A549 (cell line): ENCODE data around the gene TAAR9.

Experiments
- BHLHE40 ChIP-seq: IDR thresholded peaks from 2 replicates; pipeline ENCODE4 v1.6.1; 2012; ENCODE audit warnings: low read depth, low read length, inconsistent platforms
- CTCF ChIP-seq: fragments of >200 bp; sonication (Bioruptor Twin); formaldehyde crosslinking; IDR thresholded peaks from 3 replicates; pipeline ENCODE4 v1.5.1; 2016
- E2F6 ChIP-seq: IDR thresholded peaks from 2 replicates; pipeline ENCODE4 v1.6.1; 2012; ENCODE audit warnings: low read depth, borderline replicate concordance
- HEYL ChIP-seq: fragments of 250-450 bp; sonication (Bioruptor Pico); IDR thresholded peaks from 2 replicates; pipeline ENCODE4 v1.8.0; 2021; ENCODE audit warnings: mild to moderate bottlenecking, moderate library complexity
- JUNB ChIP-seq: fragments of >200 bp; sonication (Bioruptor Twin); formaldehyde crosslinking; IDR thresholded peaks from 2 replicates; pipeline ENCODE4 v1.6.1; 2016
- MAX ChIP-seq: IDR thresholded peaks from 2 replicates; pipeline ENCODE4 v1.6.1; 2012
- POLR2A ChIP-seq: IDR thresholded peaks from 2 replicates; pipeline ENCODE4 v1.6.1; 2012; ENCODE audit warnings: mild to moderate bottlenecking, low read length
- RAD21 ChIP-seq, 2 experiments: fragments of >200 bp in 1 of 2; sonication (Bioruptor Twin) in 1 of 2; formaldehyde crosslinking in 1 of 2; IDR thresholded peaks in 1 of 2; conservative IDR thresholded peaks in 1 of 2; 2 replicates in 1 of 2; 3 replicates in 1 of 2; pipeline ENCODE4 v1.6.1; 2012 to 2018; ENCODE audit warnings: inconsistent platforms in 1 of 2
- RCOR1 ChIP-seq: fragments of 150-350 bp; IDR thresholded peaks from 2 replicates; pipeline ENCODE4 v1.6.1; 2014; ENCODE audit warnings: antibody characterized with exemption, low read length, low read depth
- REST ChIP-seq: fragments of 200-600 bp; sonication (generic); IDR thresholded peaks from 2 replicates; pipeline ENCODE4 v1.6.1; 2016; ENCODE audit warnings: antibody characterized with exemption, mild to moderate bottlenecking, moderate library complexity
- RNF2 ChIP-seq: fragments of 200-600 bp; sonication (generic); IDR thresholded peaks from 2 replicates; pipeline ENCODE4 v1.6.1; 2016; ENCODE audit warnings: low read depth, mild to moderate bottlenecking, antibody characterized with exemption, moderate library complexity, borderline replicate concordance
- SMC3 ChIP-seq: fragments of >200 bp; sonication (Bioruptor Twin); formaldehyde crosslinking; IDR thresholded peaks from 3 replicates; pipeline ENCODE4 v1.6.1; 2018; ENCODE audit warnings: inconsistent platforms
- USF2 ChIP-seq: fragments of 450-650 bp; IDR thresholded peaks from 2 replicates; pipeline ENCODE4 v1.6.1; 2014; ENCODE audit warnings: antibody characterized with exemption
- ZFP36 ChIP-seq: fragments of 450-650 bp; IDR thresholded peaks from 2 replicates; pipeline ENCODE4 v1.6.1; 2014; ENCODE audit warnings: borderline replicate concordance; ENCODE audit not compliant: partially characterized antibody

- TF ChIP-seq HEYL (CRISPR knock-in tag) = no peak
- no peak for TF ChIP-seq CTCF
- TF ChIP-seq RNF2 = no peak
- no peak for TF ChIP-seq E2F6
- no peak for TF ChIP-seq MAX
- no peak for TF ChIP-seq POLR2A
- TF ChIP-seq RAD21 (conservative IDR thresholded peaks at IDR 0.05 in 1 of 2, IDR thresholded peaks at IDR 0.05 in 1 of 2) = no peak
- TF ChIP-seq ZFP36 = no peak
- TF ChIP-seq REST = no peak
- TF ChIP-seq JUNB = no peak
- no peak for TF ChIP-seq RCOR1
- TF ChIP-seq USF2 = no peak
- no peak for TF ChIP-seq SMC3
- no peak for TF ChIP-seq BHLHE40
Measured at GRCh38 chr6:132520953-132521352, 17.1 kb upstream of the TAAR9 start.
